Endometrial microvascular endothelial cells (primary cell): ENCODE measurements around the gene ENDOD1. TPM values are rescaled to one million over a fixed set of nuclear protein-coding genes. Genes with fewer than 3 reads are reported as not detected.

ENCODE experiments used
- in situ Hi-C: cut with HindIII; loops from 2 replicates; pipeline ENCODE4 v1.10.0; 2017; ENCODE audit warnings: low sequenced_read_pairs, low pct_unique_long_range_greater_than_20kb; ENCODE audit errors: inconsistent ontology term
- total RNA-seq: library from RNA; depleted of rRNA; stranded (reverse); fragments of >200 nt; gene quantifications from one replicate; pipeline ENCODE4 v1.2.3, GENCODE V29; 2015; ENCODE audit errors: inconsistent ontology term

Gene ENDOD1
- total RNA-seq, 1 donor from 2014 or later, result 30.1 TPM

DNA sequence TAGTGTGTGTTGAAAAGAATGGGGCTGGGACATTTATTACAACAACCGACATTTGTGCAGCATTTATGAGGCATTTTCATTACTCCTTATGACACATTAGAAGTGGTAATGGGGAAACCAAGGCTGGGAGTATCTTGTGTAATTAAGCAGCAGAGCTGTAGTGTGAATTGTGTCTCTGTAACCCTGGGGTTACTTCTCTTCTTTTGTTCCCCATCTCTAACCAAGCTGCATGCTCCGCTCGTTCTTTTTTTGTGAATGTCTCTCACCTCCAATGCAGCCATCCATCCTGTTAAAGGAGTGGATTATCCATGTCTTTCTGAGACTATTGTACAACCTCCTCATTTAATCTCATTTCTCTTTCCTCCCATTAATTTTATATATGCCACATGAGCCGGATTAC, 65.7 kb downstream of the ENDOD1 start:
- in situ Hi-C loops, result no loop called here

- in situ Hi-C loops, result no loop called here
These were observed 66.6 kb downstream of the ENDOD1 start for GRCh38 chr11:95156133-95156721.

DNA sequence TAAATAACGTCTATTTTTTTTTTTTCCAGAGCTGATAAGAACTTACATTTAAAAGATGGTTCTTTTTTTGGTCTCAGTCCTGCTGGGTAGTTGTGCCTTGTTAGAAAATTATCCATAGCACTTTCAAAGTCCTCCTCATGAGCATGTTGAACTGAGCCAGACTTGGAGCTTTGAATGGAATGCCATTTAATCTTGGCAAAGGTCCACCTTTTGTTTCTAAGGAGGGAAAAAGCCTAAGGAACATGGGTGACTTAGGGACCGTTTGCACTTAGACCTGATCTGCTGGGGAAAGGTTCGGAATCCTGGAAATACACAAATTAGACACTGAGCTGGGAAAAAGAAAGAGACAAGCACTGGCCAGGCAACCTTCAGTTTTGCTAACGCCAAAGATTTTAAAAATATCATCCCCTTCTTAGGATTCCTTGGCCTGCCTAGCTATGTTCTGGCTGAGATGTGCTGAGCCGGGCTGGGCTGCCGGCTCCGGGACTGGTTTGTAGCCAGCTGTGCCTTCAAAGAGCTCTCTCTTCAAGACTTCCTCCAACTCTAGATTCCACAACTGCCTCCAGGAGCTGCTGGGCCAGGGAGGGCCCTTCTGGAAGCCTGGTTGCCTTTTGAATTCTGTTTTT, 67.4 kb downstream of the ENDOD1 start:
- in situ Hi-C loops, result no loop called here

DNA sequence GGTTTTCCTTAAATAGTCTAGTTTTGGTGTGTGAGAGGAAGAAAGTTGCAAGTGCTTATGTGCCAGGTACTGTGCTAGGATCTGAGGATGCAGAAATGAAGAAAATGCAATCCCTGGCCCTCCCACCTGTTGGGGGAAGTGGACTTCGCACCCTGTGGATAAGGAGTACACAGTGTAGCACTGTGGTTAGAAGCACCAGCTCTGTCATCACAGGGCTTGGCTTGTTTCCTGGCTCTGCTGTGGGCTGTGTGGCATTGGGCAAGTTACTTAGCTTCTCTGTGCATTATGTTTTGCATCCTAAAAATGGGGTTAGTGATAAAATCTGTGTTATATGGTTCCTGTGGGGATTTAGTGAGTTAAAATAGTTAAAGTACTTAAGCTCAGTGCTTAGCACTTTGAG, 68.2 kb downstream of the ENDOD1 start:
- in situ Hi-C loops, result no loop called here

DNA sequence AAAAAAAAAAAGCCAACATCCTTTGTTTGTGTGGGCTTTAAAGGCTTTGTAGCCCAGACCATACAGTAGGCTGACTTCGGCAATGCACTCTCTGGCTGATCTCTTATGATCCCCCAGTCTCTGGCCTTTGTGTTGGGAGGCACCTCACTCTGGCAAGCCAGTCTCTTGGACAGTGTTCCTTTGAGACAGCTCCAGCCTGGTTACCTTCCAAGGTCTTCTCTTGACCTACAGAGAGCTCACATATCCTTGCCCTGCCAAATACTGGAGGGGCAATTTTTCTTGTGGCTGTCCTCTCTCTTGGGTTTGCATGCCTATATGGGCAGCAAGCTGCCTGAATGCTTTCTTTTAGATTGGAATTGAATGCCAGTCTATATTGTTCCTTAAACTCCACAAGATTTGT, 71.6 kb downstream of the ENDOD1 start:
- in situ Hi-C loops, result no loop called here

DNA sequence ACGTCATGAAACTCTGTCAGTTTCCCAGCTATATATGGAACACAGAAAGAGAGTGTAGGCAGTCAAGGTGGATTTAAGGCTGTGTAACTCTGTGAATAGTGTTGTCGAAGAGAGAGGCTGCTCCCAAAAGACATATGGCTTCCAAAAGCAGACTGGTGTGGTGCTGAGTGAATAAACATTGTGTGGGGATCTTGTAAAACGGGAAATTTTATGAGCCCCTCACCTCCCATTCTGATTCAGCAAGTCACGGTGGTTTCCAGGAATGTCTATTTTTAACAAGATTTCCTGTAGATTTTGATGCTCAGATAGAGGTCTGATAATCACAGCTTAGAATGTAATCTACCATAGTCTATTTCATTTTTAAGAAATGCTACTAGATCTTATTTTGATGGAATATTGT, 73.5 kb downstream of the ENDOD1 start:
- in situ Hi-C loops, result no loop called here

DNA sequence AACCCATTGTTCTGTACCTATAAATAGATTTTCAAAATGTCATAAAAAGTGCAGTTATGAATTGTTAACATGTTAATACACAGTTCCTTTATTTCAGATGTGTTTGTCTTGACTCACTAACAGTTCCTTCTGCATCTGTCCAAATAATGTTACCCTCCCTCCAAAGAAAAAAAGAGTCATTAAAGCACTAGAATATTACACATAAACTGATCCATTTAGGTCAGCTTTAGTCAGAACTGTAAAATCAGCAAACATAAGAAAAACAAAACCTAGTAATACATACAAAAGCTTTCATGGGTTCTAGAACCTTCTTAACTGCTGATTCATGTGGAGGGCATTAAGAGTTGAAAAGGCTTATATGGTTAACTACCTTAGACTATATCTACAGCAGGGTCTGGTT, 76.0 kb downstream of the ENDOD1 start:
- in situ Hi-C loops, result no loop called here

DNA sequence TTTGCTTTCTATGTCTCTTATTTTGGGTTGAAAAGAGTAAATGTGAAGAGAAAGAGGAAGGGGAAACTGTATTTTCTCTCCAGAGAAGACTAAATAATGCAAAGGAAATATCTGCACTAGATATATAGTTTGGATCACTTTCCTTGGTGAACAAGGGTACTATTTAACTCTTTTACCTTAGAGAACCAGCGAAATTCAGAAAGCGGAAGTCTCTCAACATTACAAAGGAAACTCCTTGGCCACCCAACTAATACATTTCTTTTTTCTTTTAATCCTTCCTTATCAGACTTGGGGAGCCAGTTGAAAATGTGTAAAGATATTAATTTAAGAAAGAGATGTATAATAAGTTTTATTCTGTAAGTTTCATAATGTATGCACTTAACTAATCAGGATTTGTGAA, 77.1 kb downstream of the ENDOD1 start:
- in situ Hi-C loops, result no loop called here

GRCh38 chr11:95170294-95170693, 80.6 kb downstream of the ENDOD1 start:
- in situ Hi-C loops, result no loop called here

DNA sequence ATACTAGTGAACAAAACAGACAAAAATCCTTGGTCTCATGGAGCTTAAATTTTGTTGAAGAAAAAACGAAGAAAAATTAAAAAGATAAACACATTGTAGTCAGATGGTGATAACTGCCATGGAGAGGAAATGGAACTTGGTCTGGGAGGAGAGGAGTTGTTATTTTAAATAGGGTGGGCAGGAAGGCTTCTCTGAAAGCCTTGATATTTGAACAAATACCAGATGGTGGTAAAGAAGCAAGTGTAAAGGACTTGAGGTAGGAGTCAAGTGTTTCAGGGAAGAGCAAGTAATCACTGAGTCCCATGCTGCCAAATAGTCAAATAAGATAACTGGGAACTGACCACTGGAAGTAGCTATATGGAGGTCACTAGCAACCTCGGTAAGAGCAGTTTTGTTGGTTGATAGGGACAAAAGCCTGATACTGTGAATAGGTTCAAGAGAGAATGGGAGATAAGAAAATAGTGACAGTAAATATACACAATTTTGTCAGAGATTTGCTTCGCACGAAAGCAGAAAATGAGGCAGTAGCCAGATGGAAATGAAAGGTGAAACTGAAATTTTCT, 86.3 kb downstream of the ENDOD1 start:
- in situ Hi-C loops, result loop anchor here (25.0 kb wide), 1 partner anchor 536 kb away; no protein-coding TSS in a partner anchor

Other genes starting within 250 kb of the ENDOD1 start
- gene CWC15, start 116.3 kb upstream of the ENDOD1 start, total RNA-seq, result 42.7 TPM
- 2.3 TPM for gene KDM4D, start 116.1 kb upstream of the ENDOD1 start, total RNA-seq
- not detected for gene KDM4E, start 64.6 kb upstream of the ENDOD1 start, total RNA-seq
- not detected for gene KDM4F, start 40.4 kb upstream of the ENDOD1 start, total RNA-seq
- 33.1 TPM for gene SRSF8, start 22.9 kb upstream of the ENDOD1 start, total RNA-seq
- 1.8 TPM for gene SESN3, start 141.4 kb downstream of the ENDOD1 start, total RNA-seq